OCI-LY7 (cell line): ENCODE results near the gene SNX14. TPM values are rescaled to one million over a fixed set of nuclear protein-coding genes. Genes with fewer than 3 reads are reported as not detected.
A peak's percentile ranks its signal among the peaks of the same experiment; 100 is the strongest.

ENCODE experiments used
- Bru-seq: library from RNA; stranded (reverse); fragments of 400-500 nt; gene quantifications from one replicate; lab custom pipeline; 2021; lab: Mats Ljungman, UMichigan
- BruChase-seq, 2 experiments: library from RNA; stranded (reverse); fragments of 400-500 nt; gene quantifications; one replicate each; lab custom pipeline; 2021; lab: Mats Ljungman, UMichigan
- BruUV-seq: library from RNA; stranded (reverse); fragments of 400-500 nt; replicated peaks from 2 replicates; lab custom pipeline; 2021; lab: Mats Ljungman, UMichigan
- CTCF ChIA-PET: fragments of 300-600 bp; sonication (Branson Sonifier 250); formaldehyde crosslinking; loops from one replicate; lab custom pipeline; 2022; ENCODE audit warnings: antibody characterized with exemption; ENCODE audit not compliant: unreplicated experiment; lab: Charles Lee
- POLR2A ChIA-PET: fragments of 300-600 bp; sonication (Branson Sonifier 250); formaldehyde crosslinking; loops from one replicate; lab custom pipeline; 2022; ENCODE audit warnings: antibody characterized with exemption; lab: Charles Lee
- DNase-seq: peaks from one replicate; pipeline ENCODE4 v3.0.0-alpha.2; 2015; ENCODE audit warnings: low spot score
- H2AFZ ChIP-seq: fragments of 200-600 bp; sonication (generic), shearing (Covaris generic); 2 replicates; pipeline ENCODE4 v1.6.1; 2014; ENCODE audit warnings: mild to moderate bottlenecking, antibody characterized with exemption, low read length, moderate library complexity
- H3K27ac ChIP-seq: fragments of 200-600 bp; sonication (generic); 2 replicates; pipeline ENCODE4 v1.5.1; 2014; ENCODE audit warnings: mixed run types, low read depth, mild to moderate bottlenecking, moderate library complexity, low read length, inconsistent platforms; ENCODE audit not compliant: poor library complexity, severe bottlenecking
- H3K36me3 ChIP-seq: fragments of 200-600 bp; sonication (generic); 2 replicates; pipeline ENCODE4 v1.6.1; 2014; ENCODE audit warnings: mild to moderate bottlenecking, antibody characterized with exemption, low read length, moderate library complexity, mixed read lengths; ENCODE audit not compliant: insufficient read depth
- H3K4me1 ChIP-seq: fragments of 200-600 bp; sonication (generic); 2 replicates; pipeline ENCODE4 v1.5.1; 2014; ENCODE audit warnings: mild to moderate bottlenecking, low read length; ENCODE audit not compliant: insufficient read depth, poor library complexity, severe bottlenecking
- H3K4me2 ChIP-seq: fragments of 200-600 bp; sonication (generic); 2 replicates; pipeline ENCODE4 v1.6.1; 2014; ENCODE audit warnings: mild to moderate bottlenecking, low read length
- H3K4me3 ChIP-seq: fragments of 200-600 bp; sonication (generic); 2 replicates; pipeline ENCODE4 v1.5.1; 2014; ENCODE audit warnings: mild to moderate bottlenecking, low read depth, low read length; ENCODE audit not compliant: poor library complexity, severe bottlenecking
- H3K79me2 ChIP-seq: fragments of 200-600 bp; sonication (generic); 2 replicates; pipeline ENCODE4 v1.6.1; 2016; ENCODE audit warnings: low read depth, mild to moderate bottlenecking, low read length, moderate library complexity, mixed read lengths; ENCODE audit not compliant: insufficient read depth
- H3K9me2 ChIP-seq: fragments of 200-600 bp; sonication (generic); 2 replicates; pipeline ENCODE4 v1.6.1; 2016; ENCODE audit warnings: mild to moderate bottlenecking, low read length, mixed read lengths; ENCODE audit not compliant: insufficient read depth
- H3K9me3 ChIP-seq: fragments of 200-600 bp; sonication (generic); 2 replicates; pipeline ENCODE4 v1.6.1; 2014; ENCODE audit warnings: mild to moderate bottlenecking, mixed run types, low read length, mixed read lengths
- H4K20me1 ChIP-seq: fragments of 200-600 bp; sonication (generic); 2 replicates; pipeline ENCODE4 v1.6.1; 2014; ENCODE audit warnings: mild to moderate bottlenecking, antibody characterized with exemption, low read length, moderate library complexity, mixed read lengths; ENCODE audit not compliant: insufficient read depth
- CTCF ChIP-seq: fragments of 200-600 bp; sonication (generic); conservative IDR thresholded peaks from 2 replicates; pipeline ENCODE4 v1.5.1; 2014; ENCODE audit warnings: mild to moderate bottlenecking, antibody characterized with exemption, low read length, moderate library complexity, mixed read lengths
- EZH2phosphoT487 ChIP-seq: fragments of 200-600 bp; sonication (generic); IDR thresholded peaks from 2 replicates; pipeline ENCODE4 v1.6.1; 2018; ENCODE audit warnings: low read depth, borderline replicate concordance, mild to moderate bottlenecking, mixed run types, antibody characterized with exemption, low read length, moderate library complexity, mixed read lengths
- intact Hi-C: fragments of 100-400 bp; cut with micrococcal nuclease; formaldehyde crosslinking; loops from one replicate; pipeline ENCODE4 v1.10.0; 2022; ENCODE audit not compliant: unreplicated experiment
- long read RNA-seq: library from polyadenylated mRNA; stranded (forward); transcript quantifications from one replicate; pipeline ENCODE4 v2.0.0, GENCODE V29; 2022
- total RNA-seq, 2 experiments: library from RNA; depleted of rRNA in 1 of 2; stranded (reverse); fragments of >200 nt in 1 of 2; shearing (Covaris generic) in 1 of 2; gene quantifications; 2 replicates each; pipeline ENCODE4 v1.2.3, GENCODE V29; 2014 to 2022

The SNX14 gene
- total RNA-seq (2014; rRNA removed; shearing (Covaris generic)) (73.4 and 86.0 TPM in 2 replicates), total RNA-seq (2022) (70.1 and 75.3 TPM in 2 replicates), Bru-seq, nascent RNA (percentile 88 among the genes with signal in this experiment), BruChase-seq, experiment 1, labeled RNA remaining after a 6-hour chase (percentile 86 among the genes with signal in this experiment), BruChase-seq, experiment 2, labeled RNA remaining after a 2-hour chase (percentile 88 among the genes with signal in this experiment)
- long read RNA-seq, transcript SNX14-203 (28 exons, 3,111 nt): major isoform, 29 of 91 reads
- long read RNA-seq, transcript SNX14-201 (29 exons, 3,486 nt): minor isoform, 13 of 91 reads
- long read RNA-seq, partial matches to known transcripts: 2 of 91 reads
- long read RNA-seq, other reads (novel, unspliced or antisense): 41 of 91 reads

GRCh38 chr6:85593438-85594196, at the start of gene SNX14:
Gene SNX14 (minus strand): TSS chr6:85593858. CDS start chr6:85593718, 140 bp downstream.
- Histone ChIP-seq H3K9me2 (no peaks in the 10 kb centered on the region), H3K4me3 (peak within 1 kb of the TSS; percentile 85), H3K9me3 (peaks cover 10% of the 10 kb centered on the region; the same call in 1 of the 2 replicates), H3K4me2 (peak within 1 kb of the TSS; percentile 79), H3K27ac (peak within 1 kb of the TSS; percentile 83), H3K79me2 (peaks cover 46% of the 10 kb centered on the region), H3K36me3 (peaks cover 30% of the 10 kb centered on the region), H3K4me1 (peaks cover 26% of the 10 kb centered on the region), H4K20me1 (no peaks in the 10 kb centered on the region), H2AFZ (peak within 1 kb of the TSS; percentile 79)
- DNase-seq: peak; percentile 93
- no TSS peak for BruUV-seq
- TF ChIP-seq CTCF (no peak), EZH2phosphoT487 (no peak)
- CTCF ChIA-PET: interaction anchor here (1.5 kb wide), 1 partner anchor 46 kb away, joined by 7 read pairs; no protein-coding TSS in a partner anchor
- intact Hi-C loops: loop anchor here (1.0 kb wide), 2 partner anchors 50 to 85 kb away; no protein-coding TSS in a partner anchor
- POLR2A ChIA-PET: interaction anchor here (0.6 to 6.7 kb wide), 14 partner anchors 11 to 284 kb away, joined by 3 to 50 read pairs (median 4); partner anchors contain the start of gene SYNCRIP

GRCh38 chr6:85642774-85643536, 49.3 kb upstream of the SNX14 start, which contains the start of gene SYNCRIP:
Gene SYNCRIP (minus strand): TSS chr6:85642886. CDS start chr6:85641439, 1,447 bp downstream.
- peak; percentile 98 for DNase-seq
- no TSS peak for BruUV-seq
- H3K9me3 ChIP-seq: peaks cover 9% of the 10 kb centered on the region; the same call in 1 of the 2 replicates
- peaks cover 42% of the 10 kb centered on the region for H3K4me1 ChIP-seq
- no peaks in the 10 kb centered on the region for H3K9me2 ChIP-seq
- TF ChIP-seq CTCF: no peak
- no peak for TF ChIP-seq EZH2phosphoT487
- CTCF ChIA-PET: no interaction called here
- H3K4me2 ChIP-seq: peak within 1 kb of the TSS; percentile 87
- H2AFZ ChIP-seq: peak within 1 kb of the TSS; percentile 42; the same call in 1 of the 2 replicates
- peaks cover 51% of the 10 kb centered on the region for H3K79me2 ChIP-seq
- H3K27ac ChIP-seq: peak within 1 kb of the TSS; percentile 90
- intact Hi-C loops: loop anchor here (1.0 kb wide), 2 partner anchors 35 to 49 kb away; no protein-coding TSS in a partner anchor
- H3K4me3 ChIP-seq: peak within 1 kb of the TSS; percentile 93
- peaks cover 49% of the 10 kb centered on the region for H3K36me3 ChIP-seq
- H4K20me1 ChIP-seq: peaks cover 36% of the 10 kb centered on the region
- POLR2A ChIA-PET: interaction anchor here (0.6 to 12.7 kb wide), 21 partner anchors 11 to 1244 kb away, joined by 3 to 362 read pairs (median 4); partner anchors contain the start of gene SNX14
